GM19372 (cell line): ENCODE measurements around the gene WSB1.
A peak's percentile ranks its signal among the peaks of the same experiment; 100 is the strongest.

ENCODE experiments used
- ATAC-seq: cut with Tn5 transposase; IDR thresholded peaks from one replicate; pipeline ENCODE4 v1.9.1; 2021; ENCODE audit warnings: mild to moderate bottlenecking, low read depth, moderate library complexity; ENCODE audit not compliant: unreplicated experiment

Gene WSB1

DNA sequence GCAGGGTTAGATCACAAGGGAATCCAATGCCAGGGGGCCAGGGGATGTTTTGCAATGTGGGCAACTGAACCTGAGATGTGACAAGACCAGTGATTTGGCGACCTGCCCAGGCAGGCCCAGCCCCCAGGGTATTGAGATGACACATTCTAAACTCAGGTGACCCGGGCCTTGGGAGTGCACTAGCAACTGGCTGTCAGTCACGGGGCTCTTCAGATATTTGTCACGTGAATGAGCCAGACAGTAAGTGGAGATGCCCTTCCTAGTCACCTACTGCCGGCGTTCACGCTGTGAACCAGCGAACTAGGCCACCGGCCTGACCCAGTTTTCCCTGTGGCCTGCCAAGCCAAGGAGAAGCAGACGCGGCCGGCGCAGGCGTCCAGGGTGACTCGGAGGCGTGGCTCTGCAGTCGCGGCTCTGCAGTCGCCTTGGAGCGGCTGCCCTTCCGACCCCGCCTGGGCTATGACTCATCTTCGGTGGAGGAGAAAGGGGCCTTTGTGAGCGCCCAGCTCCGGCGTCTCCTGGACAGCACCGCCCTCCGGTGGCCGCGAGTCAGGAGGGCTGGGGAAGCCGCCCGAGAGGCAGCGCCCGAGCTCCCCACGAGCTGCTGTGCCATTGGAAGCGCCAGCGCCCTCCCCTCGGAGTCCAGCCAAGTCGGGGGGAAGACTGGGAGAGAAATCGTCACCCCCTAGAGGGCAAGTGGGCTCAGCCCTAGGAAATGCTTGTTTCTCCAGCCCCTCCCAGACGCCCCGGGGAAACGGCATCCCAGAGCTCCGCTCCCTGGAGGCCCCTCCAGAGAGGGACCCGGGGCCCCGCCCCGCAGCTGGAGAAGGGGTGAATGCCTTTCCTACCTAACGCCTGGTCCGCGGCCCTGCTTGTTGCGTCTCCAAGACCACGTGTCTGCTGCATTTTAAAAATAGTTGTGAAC, 38.8 kb downstream of the WSB1 start:
- peak; percentile 93 for ATAC-seq

DNA sequence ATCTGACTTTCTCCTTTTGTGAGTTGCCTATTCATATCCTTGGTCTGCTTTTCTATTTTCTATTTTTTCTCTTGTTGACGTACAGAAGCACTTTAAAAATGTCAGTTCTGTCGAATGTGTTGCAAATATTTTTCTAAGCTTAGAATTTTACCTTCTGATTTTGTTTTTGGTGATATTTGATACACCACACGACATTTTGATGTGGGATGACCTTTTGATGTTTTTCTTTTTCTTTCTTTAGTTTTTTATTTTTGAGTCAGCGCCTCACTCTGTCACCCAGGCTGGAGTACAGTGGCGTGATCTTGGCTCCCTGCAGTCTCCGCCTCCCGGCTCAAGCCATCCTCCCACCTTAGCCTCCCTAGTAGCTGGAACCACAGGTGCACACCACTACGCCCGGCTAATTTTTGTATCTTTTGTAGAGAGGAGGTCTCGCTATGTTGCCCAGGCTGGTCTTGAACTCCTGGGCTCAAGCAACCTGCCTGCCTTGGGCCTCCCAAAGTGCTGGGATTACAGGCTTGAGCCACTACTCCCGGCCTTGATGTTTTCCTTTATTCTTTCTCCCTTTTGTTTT, 39.6 kb downstream of the WSB1 start:
- ATAC-seq = no peak

DNA sequence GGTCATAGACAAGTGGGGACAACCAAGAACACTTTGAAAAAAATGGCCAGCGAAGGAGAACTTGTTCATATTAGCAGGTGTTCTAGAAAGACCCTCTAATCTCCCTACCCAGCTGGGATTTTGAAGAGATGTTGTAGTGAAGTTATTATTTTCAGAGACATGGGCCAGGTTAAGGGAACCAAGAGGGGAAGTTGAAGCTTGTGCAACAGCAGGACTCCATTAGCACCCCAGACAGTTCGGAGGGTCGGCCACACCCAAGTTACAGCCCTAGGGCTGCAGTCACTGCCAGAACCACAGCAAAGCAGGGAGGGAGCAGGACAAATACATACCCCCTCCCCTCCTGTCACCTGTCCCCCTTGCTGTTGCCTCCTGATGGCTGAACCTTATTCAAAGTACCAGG, 42.3 kb downstream of the WSB1 start:
- ATAC-seq = no peak

DNA sequence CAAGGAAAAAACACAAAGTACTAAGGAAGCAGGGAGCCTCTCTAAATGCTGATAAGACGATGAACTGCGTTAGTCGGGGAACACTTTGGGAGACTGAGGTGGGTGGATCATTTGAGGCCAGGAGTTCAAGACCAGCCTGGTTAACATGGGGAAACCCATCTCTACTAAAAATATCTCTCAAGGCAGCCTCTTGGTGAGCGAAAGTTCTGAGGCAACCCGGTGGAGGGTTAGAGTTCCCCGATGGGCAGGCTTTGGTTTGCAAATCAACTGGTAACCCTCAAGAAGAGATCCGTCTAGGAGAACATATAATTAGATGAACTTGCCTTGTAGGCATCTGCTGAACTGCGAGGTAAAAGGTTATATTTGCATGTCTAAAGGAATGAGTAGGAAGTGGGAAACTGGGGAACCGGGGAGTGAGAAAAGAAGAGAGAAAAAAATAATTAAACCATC, 44.6 kb downstream of the WSB1 start:
- ATAC-seq = no peak

DNA sequence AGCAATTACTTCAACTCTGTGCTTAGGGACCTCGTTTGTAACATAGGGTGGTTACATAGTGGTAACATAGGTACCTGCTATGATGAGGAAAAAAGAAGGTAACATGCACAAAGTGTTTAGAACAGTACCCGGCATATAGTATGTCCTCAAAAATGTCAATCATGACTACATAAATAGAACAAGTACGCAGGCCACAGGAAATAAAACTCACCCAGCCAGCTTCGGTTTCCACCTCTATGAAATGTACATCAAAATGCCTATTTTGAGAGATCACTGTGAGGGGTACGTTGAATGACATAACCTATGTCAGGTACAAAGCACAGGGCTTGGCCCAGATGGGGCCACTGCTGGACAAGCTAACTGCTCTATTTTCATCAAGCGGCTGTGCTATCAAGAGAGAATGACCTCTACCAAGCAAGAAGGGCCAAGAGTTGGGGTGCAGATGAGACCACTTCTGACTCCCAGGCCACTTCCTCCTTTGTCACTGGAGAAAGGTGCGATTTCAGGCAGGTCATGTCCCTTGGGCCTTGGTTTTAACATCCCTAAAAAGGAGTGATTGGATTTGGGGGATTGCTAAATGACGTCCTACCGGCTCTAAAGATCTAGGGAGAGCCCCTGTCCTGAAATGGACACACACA, 45.4 kb downstream of the WSB1 start:
- no peak for ATAC-seq

DNA sequence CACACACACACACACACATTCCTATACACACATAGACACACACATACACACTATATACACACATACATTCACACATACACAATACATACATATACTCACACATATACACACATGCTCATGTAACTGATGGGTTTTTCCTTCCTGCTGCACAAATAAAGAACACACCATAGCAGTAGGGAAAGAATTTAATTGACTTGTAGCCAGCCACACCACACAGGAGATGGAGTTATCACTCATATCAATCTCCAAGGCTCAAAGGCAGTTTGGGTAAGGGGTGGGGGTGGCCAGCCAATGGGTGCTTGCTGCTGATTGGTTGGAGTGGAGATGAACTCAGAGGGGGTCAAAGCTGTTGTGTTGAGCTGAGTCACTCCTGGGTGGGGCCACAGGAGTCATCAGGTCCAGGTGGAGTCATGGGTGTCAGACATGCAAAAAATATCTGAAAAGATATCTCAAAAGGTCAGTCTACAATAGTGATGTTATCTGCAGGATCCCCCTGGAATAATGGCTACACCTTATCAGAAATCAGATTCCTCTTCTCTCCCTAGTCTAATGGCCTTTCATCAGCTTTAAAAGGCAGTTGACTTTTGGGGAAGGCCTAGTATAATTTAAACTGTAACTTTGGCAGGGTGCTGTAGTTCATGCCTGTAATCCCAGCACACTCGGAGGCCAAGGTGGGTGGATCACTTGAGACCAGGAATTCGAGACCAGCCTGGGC, 46.1 kb downstream of the WSB1 start:
- no peak for ATAC-seq

DNA sequence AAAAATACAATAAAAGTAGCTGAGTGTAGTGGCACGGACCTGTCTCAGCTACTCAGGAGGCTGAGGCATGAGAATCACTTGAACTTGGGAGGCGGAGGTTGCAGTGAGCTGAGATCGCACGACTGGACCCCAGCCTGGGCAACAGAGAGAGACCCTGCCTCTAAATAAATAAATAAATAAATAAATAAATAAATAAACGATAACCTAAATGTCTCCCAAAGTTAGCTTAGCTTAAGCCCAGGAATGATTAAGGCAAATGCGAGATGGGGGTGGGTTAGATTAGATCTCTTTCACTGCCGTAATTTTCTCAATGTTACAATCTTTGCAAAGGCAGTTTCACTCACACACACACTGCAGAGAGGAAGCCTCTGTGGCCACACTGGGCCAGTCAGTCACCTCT, 46.7 kb downstream of the WSB1 start:
- no peak for ATAC-seq

DNA sequence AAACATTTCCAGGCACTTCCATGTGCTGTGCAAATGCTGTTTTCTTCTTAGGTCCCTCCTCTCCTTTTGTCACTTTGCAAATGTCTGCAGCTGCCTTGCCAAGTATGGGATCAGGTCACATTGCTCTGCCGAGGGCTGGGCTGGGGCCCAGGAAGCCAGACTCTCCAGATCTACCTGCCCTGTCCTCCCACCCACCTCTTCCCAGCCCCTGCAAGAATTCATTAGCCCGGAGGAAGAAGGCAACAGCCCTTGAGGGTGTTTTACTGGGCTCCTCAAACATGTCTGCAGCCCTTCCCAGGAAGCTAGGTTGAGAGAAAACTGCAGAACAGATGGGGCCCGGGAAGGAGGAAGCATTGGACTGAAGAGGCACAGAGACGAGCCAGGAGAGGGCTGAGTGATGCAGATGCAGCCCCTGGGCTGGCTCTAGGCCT, 47.1 kb downstream of the WSB1 start:
- no peak for ATAC-seq

DNA sequence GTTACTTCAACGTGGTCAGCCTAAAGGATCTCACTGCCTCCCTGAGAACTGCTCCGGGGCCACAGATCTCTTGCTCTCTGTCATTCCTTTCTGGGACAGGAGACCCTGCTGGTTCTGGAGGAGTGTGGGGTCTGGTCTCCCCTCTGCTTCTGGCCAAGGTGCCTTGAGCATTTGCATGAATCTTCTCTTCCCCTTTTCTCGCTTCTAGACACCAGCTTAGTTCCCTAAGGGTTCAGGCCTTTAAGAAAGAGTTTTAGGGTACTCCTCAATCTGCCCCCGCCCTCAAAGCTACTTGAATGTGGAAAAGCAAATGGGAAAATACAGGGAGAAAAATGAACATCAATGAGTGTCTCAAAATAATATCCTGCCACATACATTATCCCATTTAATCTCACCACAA, 48.1 kb downstream of the WSB1 start:
- no peak for ATAC-seq

DNA sequence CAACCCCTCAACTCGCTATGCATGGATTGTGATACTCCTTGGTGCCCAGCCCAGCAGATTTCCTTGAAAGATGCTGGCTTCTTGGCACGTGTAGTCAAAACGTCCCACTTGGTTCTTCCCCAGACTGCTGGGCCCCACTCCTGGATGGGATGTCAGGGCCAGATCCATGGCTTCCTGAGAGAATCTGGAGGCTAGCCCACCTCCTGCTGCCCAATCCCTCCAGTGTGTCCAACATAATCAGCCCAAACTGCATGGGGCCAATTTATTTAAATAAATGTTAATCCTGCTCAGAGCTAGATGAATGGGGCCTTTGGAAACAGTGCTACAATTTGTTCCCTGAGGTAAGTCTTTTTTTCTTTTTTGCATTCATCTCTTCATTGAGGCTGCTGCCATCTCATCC, 49.4 kb downstream of the WSB1 start:
- ATAC-seq = no peak

DNA sequence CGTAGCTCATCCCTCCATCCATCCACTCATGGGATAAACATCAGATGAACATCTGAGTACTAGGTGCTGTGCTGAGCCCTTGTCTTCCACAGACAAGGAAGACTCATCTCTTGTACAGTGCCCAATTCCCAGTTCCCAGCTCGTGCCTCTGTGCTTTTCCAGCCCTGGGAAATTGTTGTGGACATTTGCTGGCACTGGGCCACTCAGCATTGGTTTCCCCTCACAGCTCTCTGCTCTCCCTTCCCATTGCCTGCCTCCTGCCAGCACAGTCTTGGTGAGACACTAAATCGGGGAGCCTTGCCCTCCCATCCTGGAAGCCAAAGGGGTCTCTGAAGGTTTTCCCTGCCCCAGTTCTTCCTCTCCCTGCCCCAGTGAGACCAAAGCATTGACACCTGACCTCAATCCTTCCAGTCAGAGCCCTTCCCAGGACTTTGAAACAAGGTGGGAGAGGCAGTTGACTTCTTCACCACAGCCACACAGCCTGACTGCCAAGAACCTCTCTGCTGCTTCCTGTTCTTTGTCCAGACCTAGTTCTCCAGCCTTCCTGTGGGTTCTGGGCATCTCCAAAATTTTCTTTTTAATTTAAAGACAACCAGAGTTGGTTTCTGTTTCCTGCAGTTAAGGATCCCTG, 50.2 kb downstream of the WSB1 start:
- ATAC-seq = no peak

DNA sequence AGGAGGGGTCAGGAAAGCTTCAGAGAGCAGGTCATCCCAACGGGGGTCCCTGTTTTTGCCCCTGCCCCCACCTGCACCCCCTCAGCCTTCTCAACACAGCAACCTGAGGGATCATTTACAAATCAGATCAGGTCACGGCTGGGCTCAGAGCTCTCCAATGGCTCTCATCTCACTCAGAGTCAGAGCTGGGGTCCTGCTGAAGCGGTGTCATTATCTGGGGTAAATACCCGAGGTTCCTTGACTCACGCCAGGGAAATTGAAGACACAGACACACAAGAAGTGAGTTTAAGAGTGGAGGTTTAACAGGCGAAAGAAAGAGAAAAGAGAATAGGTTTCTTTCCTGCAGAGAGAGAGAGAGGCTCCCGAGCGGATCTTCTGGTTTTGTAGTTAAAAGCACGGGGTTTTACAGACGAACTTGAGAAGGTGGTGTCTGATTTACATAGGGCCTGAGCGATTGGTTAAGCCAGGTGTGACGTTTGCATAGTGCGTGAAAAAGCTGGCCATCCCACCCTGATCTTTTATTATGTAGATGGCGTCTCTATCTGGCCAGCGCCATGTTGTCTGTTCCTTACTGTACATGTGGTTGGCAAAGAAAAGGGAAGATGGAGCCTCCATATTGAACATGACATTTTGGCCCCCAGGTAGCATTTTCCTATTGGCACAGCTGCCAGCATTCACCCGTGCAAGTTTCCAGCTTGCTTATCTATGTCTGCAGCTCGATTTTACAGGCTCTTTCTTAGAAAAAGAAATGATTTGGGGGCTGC, 51.4 kb downstream of the WSB1 start:
- ATAC-seq = no peak

DNA sequence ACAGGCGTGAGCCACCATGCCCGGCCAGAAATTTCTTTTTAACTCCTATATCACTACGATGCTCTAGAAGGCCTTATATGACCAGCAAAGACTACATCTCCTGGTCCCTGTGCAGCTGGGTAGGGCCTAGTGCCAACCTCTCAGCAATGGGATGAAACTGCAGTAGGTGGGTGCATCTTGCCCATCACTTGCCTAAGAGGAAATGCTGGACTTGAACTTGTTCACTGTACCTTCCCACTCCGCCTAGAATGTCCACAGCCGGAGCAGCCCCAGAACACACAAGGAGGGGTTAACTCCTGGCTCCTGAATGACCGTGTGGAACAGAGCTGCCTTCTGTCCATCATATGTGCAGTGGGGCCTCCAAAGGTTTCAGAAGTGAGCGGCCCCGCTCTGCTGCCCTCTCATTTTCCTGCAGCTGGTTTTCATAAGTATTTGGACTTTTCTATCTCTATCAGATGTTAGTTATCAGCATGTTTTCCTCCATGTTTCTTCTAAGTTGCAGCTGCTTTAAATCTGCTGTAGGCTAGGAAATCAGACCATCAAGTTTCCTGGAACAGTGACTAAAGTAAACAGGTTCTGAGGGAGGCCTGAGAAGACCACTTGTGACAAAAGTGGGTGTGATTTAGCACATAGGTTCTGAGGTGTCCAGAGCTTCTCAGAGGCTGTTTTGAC, 52.5 kb downstream of the WSB1 start:
- ATAC-seq = no peak

DNA sequence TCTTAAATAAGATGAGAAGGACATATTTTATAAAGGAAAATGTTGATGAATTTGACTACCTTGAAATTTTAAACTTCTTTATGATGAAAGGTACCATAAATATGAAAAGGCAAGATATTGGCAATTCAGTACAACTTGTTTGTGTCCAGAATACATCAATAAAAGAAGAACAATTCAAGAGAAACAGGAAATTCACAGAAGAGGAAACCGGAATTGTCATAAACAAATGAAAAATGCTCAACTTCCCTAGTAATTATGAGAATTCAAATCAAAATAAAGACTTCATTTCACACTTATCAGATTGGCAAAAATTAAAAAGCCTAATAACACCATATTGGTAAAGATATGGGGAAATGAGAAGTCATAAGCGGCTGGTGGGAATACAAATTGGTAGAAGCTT, 54.3 kb downstream of the WSB1 start:
- no peak for ATAC-seq

DNA sequence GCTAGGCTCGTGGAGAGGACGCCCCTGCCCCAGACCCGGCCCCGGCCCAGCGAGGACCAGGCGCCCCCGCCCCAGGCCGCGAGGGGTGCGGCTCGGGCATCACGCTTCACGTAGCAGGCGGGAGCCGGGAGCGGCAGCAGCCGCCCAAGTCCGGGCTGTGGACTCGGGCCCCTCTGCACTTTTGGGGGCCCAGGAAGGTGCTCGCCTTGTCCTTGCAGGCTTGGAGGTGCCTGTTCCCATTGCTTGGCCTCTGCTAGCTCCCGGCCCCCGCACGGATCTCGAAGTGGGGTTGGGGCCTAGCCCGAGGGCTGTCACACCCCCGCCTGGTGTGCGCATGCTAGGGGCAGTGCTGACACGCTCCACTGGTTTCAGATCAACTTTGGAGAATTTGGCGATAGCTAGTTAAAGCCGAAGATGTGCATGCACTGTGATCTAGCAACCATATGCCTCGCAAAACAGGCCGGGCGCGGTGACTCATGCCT, 55.7 kb downstream of the WSB1 start:
- no peak for ATAC-seq

DNA sequence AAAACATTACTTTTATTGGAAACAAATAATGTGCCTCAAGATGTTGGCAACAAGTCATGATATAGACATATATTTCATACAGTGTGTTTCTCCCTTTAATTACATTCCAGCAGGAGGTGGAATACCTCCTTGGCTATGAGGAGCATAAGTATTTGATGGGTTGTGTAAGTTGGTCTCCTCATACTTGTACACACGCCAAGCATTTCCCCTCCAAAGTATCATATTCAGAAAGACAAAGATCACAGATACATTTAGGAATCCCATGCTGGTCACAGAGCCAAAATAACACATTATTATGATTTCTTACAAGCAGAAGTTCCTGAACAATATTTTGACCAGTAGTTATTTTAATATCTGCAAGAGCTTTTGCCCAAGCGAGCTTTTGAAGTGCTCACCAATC, 57.8 kb downstream of the WSB1 start:
- no peak for ATAC-seq

DNA sequence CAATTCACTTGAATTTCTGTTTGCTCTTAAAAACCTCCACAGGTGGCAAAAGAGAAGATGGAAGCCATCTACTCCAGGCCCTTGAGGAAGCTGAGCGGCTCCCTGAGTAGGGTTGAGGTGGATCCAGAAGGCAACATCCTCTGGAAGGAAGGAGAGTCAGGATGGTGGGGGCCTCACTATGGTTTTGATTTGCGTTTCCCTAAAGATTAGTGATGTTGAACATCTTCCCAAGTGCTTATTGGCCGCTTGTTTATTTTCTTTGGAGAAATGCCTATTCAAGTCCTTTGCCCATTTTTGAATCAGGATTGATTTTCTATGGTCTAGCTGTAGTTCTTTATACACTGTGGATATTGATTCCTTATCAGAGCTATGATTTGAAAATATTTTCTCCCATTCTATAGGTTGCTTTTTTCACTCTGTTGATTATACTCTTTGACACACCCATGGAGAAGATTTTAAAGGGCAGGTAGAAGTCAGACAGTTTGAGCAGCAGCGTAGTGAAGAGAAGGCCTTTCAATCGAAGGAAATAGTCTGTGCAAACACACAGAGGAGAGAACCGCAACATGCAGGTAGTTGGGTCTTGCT, 58.6 kb downstream of the WSB1 start:
- ATAC-seq = no peak

DNA sequence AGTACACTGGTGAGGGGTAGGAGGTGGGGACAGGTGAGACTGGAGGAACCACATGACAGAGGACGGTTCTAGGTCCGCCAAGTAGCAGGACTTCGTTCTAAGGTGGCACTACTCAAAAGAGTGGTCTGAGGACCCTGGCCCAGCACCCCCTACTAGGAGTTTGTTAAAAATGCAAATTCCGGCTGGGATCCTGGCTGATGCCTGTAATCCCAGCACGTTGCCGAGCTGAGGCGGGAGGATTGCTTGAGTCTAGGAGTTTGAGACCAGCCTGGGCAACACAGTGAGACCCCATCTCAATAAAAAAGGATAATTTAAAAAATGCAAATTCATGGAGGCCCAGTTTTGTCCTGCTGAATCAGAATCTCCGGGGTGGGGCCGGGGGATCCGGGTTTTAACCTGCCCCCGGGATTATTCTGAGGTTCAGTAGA, 59.1 kb downstream of the WSB1 start:
- no peak for ATAC-seq
